GM12878 (cell line): ENCODE measurements around the gene LGALSL. TPM values are rescaled to one million over a fixed set of nuclear protein-coding genes. Genes with fewer than 3 reads are reported as not detected.

Experiments
- ATAC-seq: fragments of 200-7000 bp; cut with Tn5 transposase; 3 replicates; pipeline ENCODE4 v1.9.1; 2020; ENCODE audit warnings: mild to moderate bottlenecking, moderate library complexity
- BruUV-seq: library from RNA; stranded (reverse); fragments of 400-500 nt; replicated peaks from 2 replicates; lab custom pipeline; 2021; lab: Mats Ljungman, UMichigan
- CTCF ChIA-PET: fragments of 300-600 bp; sonication (Branson Sonifier 250); formaldehyde crosslinking; extraction: SDS; loops from one replicate; lab custom pipeline; 2021; ENCODE audit warnings: inconsistent platforms; lab: Yijun Ruan, JAX
- POLR2A ChIA-PET: fragments of 350-600 bp; formaldehyde crosslinking; extraction: SDS; loops from one replicate; lab custom pipeline; 2021; ENCODE audit warnings: inconsistent platforms; lab: Charles Lee
- RAD21 ChIA-PET: fragments of 300-600 bp; sonication (Branson Sonifier 250); formaldehyde crosslinking; loops from one replicate; lab custom pipeline; 2023; ENCODE audit warnings: antibody characterized with exemption; ENCODE audit not compliant: unreplicated experiment; lab: Charles Lee
- SMC1A ChIA-PET: fragments of 300-600 bp; sonication (Branson Sonifier 250); formaldehyde crosslinking; loops from one replicate; lab custom pipeline; 2023; ENCODE audit not compliant: unreplicated experiment, uncharacterized antibody; lab: Charles Lee
- DNase-seq: peaks from one replicate; pipeline ENCODE4 v3.0.0-alpha.2; 2011; ENCODE audit warnings: low read depth, low spot score
- FAIRE-seq: peaks from 3 replicates; lab custom pipeline; 2011; peaks lifted over from hg19 to GRCh38; lab: Jason Lieb, UNC
- H2AFZ ChIP-seq: 2 replicates; pipeline ENCODE4 v1.6.0; 2011; ENCODE audit warnings: low read depth, low read length, control low read depth; ENCODE audit not compliant: control insufficient read depth
- H3K27ac ChIP-seq: 2 replicates; pipeline ENCODE4 v1.5.1; 2011; ENCODE audit warnings: control low read depth; ENCODE audit not compliant: control insufficient read depth, insufficient read depth
- H3K27me3 ChIP-seq, 2 experiments: replicated peaks in 1 of 2; 2 replicates each; pipeline versions ENCODE4 v1.6.0 to v1.6.1; 2011; ENCODE audit warnings: low read length in 1 of 2; ENCODE audit not compliant: control insufficient read depth in 2 of 2, insufficient read depth in 2 of 2
- H3K36me3 ChIP-seq, 2 experiments: 2 replicates each; pipeline ENCODE4 v1.5.1; 2011; ENCODE audit warnings: low read length in 1 of 2; ENCODE audit not compliant: control insufficient read depth in 2 of 2, insufficient read depth in 2 of 2
- H3K4me1 ChIP-seq: 2 replicates; pipeline ENCODE4 v1.6.1; 2011; ENCODE audit warnings: mild to moderate bottlenecking, low read length, moderate library complexity, mixed read lengths; ENCODE audit not compliant: control insufficient read depth, insufficient read depth
- H3K4me2 ChIP-seq: 2 replicates; pipeline ENCODE4 v1.6.0; 2011; ENCODE audit warnings: control low read depth; ENCODE audit not compliant: control insufficient read depth, insufficient read depth
- H3K4me3 ChIP-seq: fragments of 200-600 bp; sonication (generic); 2 replicates; pipeline ENCODE4 v1.5.1; 2016
- H3K79me2 ChIP-seq: 2 replicates; pipeline ENCODE4 v1.6.0; 2011; ENCODE audit warnings: low read length; ENCODE audit not compliant: control insufficient read depth, insufficient read depth
- H3K9ac ChIP-seq: 2 replicates; pipeline ENCODE4 v1.8.0; 2011; ENCODE audit warnings: low read length, control low read depth, mixed read lengths; ENCODE audit not compliant: control insufficient read depth, insufficient read depth
- H3K9me3 ChIP-seq: replicated peaks from 3 replicates; pipeline ENCODE4 v1.5.1; 2011; ENCODE audit warnings: mild to moderate bottlenecking, low read length; ENCODE audit not compliant: control insufficient read depth, insufficient read depth
- H4K20me1 ChIP-seq: 2 replicates; pipeline ENCODE4 v1.6.0; 2011; ENCODE audit not compliant: control insufficient read depth, insufficient read depth
- CHD2 ChIP-seq: IDR thresholded peaks from 2 replicates; pipeline ENCODE4 v1.6.1; 2011; ENCODE audit warnings: low read depth, low read length, improper control_type of control experiment, borderline replicate concordance
- CHD4 ChIP-seq: fragments of 200-600 bp; sonication (generic); IDR thresholded peaks from 2 replicates; pipeline ENCODE4 v1.6.1; 2016; ENCODE audit warnings: mild to moderate bottlenecking
- FOS ChIP-seq: IDR thresholded peaks from 3 replicates; pipeline ENCODE4 v1.6.1; 2011; ENCODE audit warnings: borderline replicate concordance; ENCODE audit not compliant: insufficient read length; ENCODE audit errors: extremely low read depth
- JUND ChIP-seq: IDR thresholded peaks from 2 replicates; pipeline ENCODE4 v1.6.1; 2012; ENCODE audit warnings: low read depth, mild to moderate bottlenecking, low read length, improper control_type of control experiment, moderate library complexity
- MLLT1 ChIP-seq: fragments of 450-650 bp; IDR thresholded peaks from 2 replicates; pipeline ENCODE4 v1.6.1; 2016; ENCODE audit warnings: mild to moderate bottlenecking
- MTA2 ChIP-seq: fragments of 450-650 bp; IDR thresholded peaks from 2 replicates; pipeline ENCODE4 v1.6.1; 2016; ENCODE audit warnings: low read depth, mild to moderate bottlenecking, moderate library complexity
- PML ChIP-seq: IDR thresholded peaks from 2 replicates; pipeline ENCODE4 v1.6.1; 2012; ENCODE audit warnings: low read length, inconsistent platforms
- TBL1XR1 ChIP-seq: IDR thresholded peaks from 2 replicates; pipeline ENCODE4 v1.6.1; 2012; ENCODE audit warnings: low read depth, low read length, improper control_type of control experiment
- USF1 ChIP-seq: IDR thresholded peaks from 2 replicates; pipeline ENCODE4 v1.6.1; 2011; ENCODE audit warnings: borderline replicate concordance, low read depth, mild to moderate bottlenecking, moderate library complexity, mixed read lengths, low read length; ENCODE audit not compliant: insufficient read depth; ENCODE audit errors: extremely low read length
- WGBS: methylation state at CpG from one replicate; pipeline ENCODE4 v1.1.6; 2016; ENCODE audit warnings: low lambda C conversion rate; ENCODE audit not compliant: insufficient replicate concordance, insufficient coverage; ENCODE audit errors: missing lambda C conversion rate; 5-methylcytosine and 5-hydroxymethylcytosine counted together
- in situ Hi-C: fragments of 300-500 bp; cut with MboI; formaldehyde crosslinking; loops from 9 replicates; pipeline ENCODE4 v1.14.3; 2018; ENCODE audit warnings: mixed read lengths
- intact Hi-C: fragments of 100-400 bp; cut with micrococcal nuclease; formaldehyde crosslinking; loops from one replicate; pipeline ENCODE4 v1.14.2; 2022; ENCODE audit not compliant: unreplicated experiment
- polyA plus RNA-seq, 11 experiments: library from polyadenylated mRNA; depleted of rRNA in 4 of 11; unstranded in 6 of 11; stranded (reverse) in 5 of 11; fragments of >200 nt; fragmentation: Nextera tagmentation in 4 of 11; fragmentation: Illumina TruSeq in 1 of 11; extraction: Ambion mirVana in 4 of 11; extraction: Trizol in 1 of 11; gene quantifications; 1 replicate in 1 of 11; 2 replicates in 10 of 11; pipeline versions ENCODE4 v1.2.1 to v1.2.3, GENCODE V29; 2011 to 2016; ENCODE audit warnings: inconsistent platforms in 2 of 11, missing spikeins in 2 of 11, low read depth in 1 of 11
- total RNA-seq, 4 experiments: library from RNA; depleted of rRNA in 3 of 4; stranded (reverse); fragments of >200 nt in 3 of 4; fragmentation: Illumina TruSeq in 1 of 4; extraction: Trizol in 1 of 4; gene quantifications; 2 replicates each; pipeline versions ENCODE4 v1.2.1 to v1.2.3, GENCODE V29; 2013 to 2021

LGALSL gene
- total and polyA plus RNA-seq, 10 of the 15 experiments (the other 5 are each of a cell fraction or from before 2014, with no cell fraction given) = 3.3 to 9.1 (median 4.9) TPM

- ChIA-PET SMC1A (interaction anchor here (0.8 to 1.2 kb wide), 3 partner anchors 9 to 23 kb away, joined by 3 to 4 read pairs (median 3); no protein-coding TSS in a partner anchor), CTCF (interaction anchor here (0.6 to 1.5 kb wide), 3 partner anchors 26 to 131 kb away, joined by 3 to 6 read pairs (median 5); no protein-coding TSS in a partner anchor), RAD21 (interaction anchor here (1.1 kb wide), 2 partner anchors 26 to 131 kb away, joined by 3 read pairs; no protein-coding TSS in a partner anchor), POLR2A (interaction anchor here (0.6 to 0.7 kb wide), 2 partner anchors 100 to 330 kb away, joined by 3 to 4 read pairs; no protein-coding TSS in a partner anchor)
- Histone ChIP-seq H4K20me1 (no peaks in the 10 kb centered on the region), H3K4me1 (no peaks in the 10 kb centered on the region), H3K4me3 (no peak overlapping the region), H3K9ac (no peak overlapping the region), H3K27ac (no peak overlapping the region), H3K4me2 (no peak overlapping the region), H2AFZ (no peak overlapping the region), H3K27me3 (no peaks in the 10 kb centered on the region), H3K9me3 (no peaks in the 10 kb centered on the region), H3K36me3 (no peaks in the 10 kb centered on the region), H3K79me2 (no peaks in the 10 kb centered on the region)
- BruUV-seq = no TSS peak
- DNase-seq = no peak
- TF ChIP-seq FOS (no peak), MTA2 (no peak)
- no peak for FAIRE-seq
- intact Hi-C loops (no loop called here), in situ Hi-C loops (no loop called here)
- 55% methylated on average over 3 of the region's 3 CpGs for WGBS
- no peak for ATAC-seq
These were observed 8.2 kb downstream of the LGALSL start for GRCh38 chr2:64462171-64462570.

GRCh38 chr2:64462940-64463700 is 9.2 kb downstream of the LGALSL start:
- ATAC-seq = no peak
- Histone ChIP-seq H4K20me1 (no peaks in the 10 kb centered on the region), H3K36me3 (no peaks in the 10 kb centered on the region), H3K27me3 (no peaks in the 10 kb centered on the region), H3K4me1 (no peaks in the 10 kb centered on the region), H3K27ac (no peak overlapping the region), H3K79me2 (no peaks in the 10 kb centered on the region), H2AFZ (no peak overlapping the region), H3K9ac (no peak overlapping the region), H3K4me2 (no peak overlapping the region), H3K9me3 (no peaks in the 10 kb centered on the region), H3K4me3 (no peak overlapping the region)
- ChIA-PET SMC1A (interaction anchor here (1.0 to 1.8 kb wide), 3 partner anchors 8 to 27 kb away, joined by 3 to 4 read pairs (median 4); no protein-coding TSS in a partner anchor), POLR2A (interaction anchor here (0.6 kb wide), 1 partner anchor 329 kb away, joined by 4 read pairs; no protein-coding TSS in a partner anchor), RAD21 (interaction anchor here (1.0 to 1.2 kb wide), 4 partner anchors 25 to 132 kb away, joined by 3 to 4 read pairs (median 3); no protein-coding TSS in a partner anchor), CTCF (interaction anchor here (1.3 to 2.9 kb wide), 3 partner anchors 24 to 132 kb away, joined by 5 to 21 read pairs (median 6); no protein-coding TSS in a partner anchor)
- intact Hi-C loops = no loop called here
- FAIRE-seq = no peak
- in situ Hi-C loops = no loop called here
- no TSS peak for BruUV-seq
- 60% methylated on average over 5 of the region's 5 CpGs for WGBS
- no peak for DNase-seq
- no peak for TF ChIP-seq CHD2
- no peak for TF ChIP-seq MLLT1
- TF ChIP-seq JUND = no peak
- no peak for TF ChIP-seq TBL1XR1
- no peak for TF ChIP-seq PML
- no peak for TF ChIP-seq CHD4
- no peak for TF ChIP-seq USF1
- TF ChIP-seq, all 136 proteins: peak for 0
